IMR-90 (cell line): Measurements from ENCODE around the gene PKM. TPM values are rescaled to one million over a fixed set of nuclear protein-coding genes. Genes with fewer than 3 reads are reported as not detected.

ENCODE experiments used
- ATAC-seq: fragments of 200-7000 bp; cut with Tn5 transposase; 2 replicates; pipeline ENCODE4 v1.9.1; 2020; ENCODE audit warnings: low read depth, mild to moderate bottlenecking, moderate library complexity
- BruUV-seq: library from RNA; stranded (reverse); fragments of 400-500 nt; replicated peaks from 2 replicates; lab custom pipeline; 2021; lab: Mats Ljungman, UMichigan
- CTCF ChIA-PET: fragments of 300-600 bp; formaldehyde crosslinking; extraction: SDS; loops from one replicate; lab custom pipeline; 2021; ENCODE audit warnings: antibody characterized with exemption; lab: Yijun Ruan, JAX
- POLR2A ChIA-PET: fragments of 300-600 bp; sonication (Branson Sonifier 250); formaldehyde crosslinking; loops from one replicate; lab custom pipeline; 2022; ENCODE audit warnings: antibody characterized with exemption; ENCODE audit not compliant: unreplicated experiment; lab: Charles Lee
- DNase-seq: peaks from one replicate; pipeline ENCODE4 v3.0.0; 2013
- H2AFZ ChIP-seq: replicated peaks from 2 replicates; pipeline ENCODE3; 2013; ENCODE audit warnings: low read length, mild to moderate bottlenecking; ENCODE audit not compliant: poor library complexity
- H2AK5ac ChIP-seq: 2 replicates; pipeline ENCODE4 v1.6.1; 2013; ENCODE audit warnings: low read depth, low read length, inconsistent platforms
- H2AK9ac ChIP-seq: replicated peaks from 2 replicates; pipeline ENCODE3; 2013; ENCODE audit warnings: mild to moderate bottlenecking, low read depth, low read length, moderate library complexity; ENCODE audit not compliant: poor library complexity
- H2BK120ac ChIP-seq: 2 replicates; pipeline ENCODE4 v1.6.1; 2013; ENCODE audit warnings: low read depth, low read length, inconsistent platforms
- H2BK15ac ChIP-seq: 3 replicates; pipeline ENCODE4 v1.6.1; 2013; ENCODE audit warnings: low read depth, low read length, inconsistent platforms
- H2BK20ac ChIP-seq: 2 replicates; pipeline ENCODE4 v1.6.1; 2013; ENCODE audit warnings: low read depth, mild to moderate bottlenecking, inconsistent platforms, low read length, moderate library complexity
- H2BK5ac ChIP-seq: 2 replicates; pipeline ENCODE4 v1.6.1; 2013; ENCODE audit warnings: mild to moderate bottlenecking, low read depth, low read length, inconsistent platforms; ENCODE audit not compliant: poor library complexity, severe bottlenecking
- H3K14ac ChIP-seq: replicated peaks from 2 replicates; pipeline ENCODE4 v1.6.1; 2013; ENCODE audit warnings: low read depth, low read length, inconsistent platforms
- H3K18ac ChIP-seq: 2 replicates; pipeline ENCODE4 v1.6.1; 2013; ENCODE audit warnings: low read depth, low read length, control low read depth
- H3K23ac ChIP-seq: 2 replicates; pipeline ENCODE4 v1.6.1; 2013; ENCODE audit warnings: low read depth, low read length, inconsistent platforms
- H3K27ac ChIP-seq: 2 replicates; pipeline ENCODE4 v1.5.1; 2013; ENCODE audit warnings: mild to moderate bottlenecking, control low read depth, low read length; ENCODE audit not compliant: insufficient read depth
- H3K27me3 ChIP-seq: 2 replicates; pipeline ENCODE4 v1.6.1; 2013; ENCODE audit warnings: low read length; ENCODE audit not compliant: control insufficient read depth, insufficient read depth
- H3K36me3 ChIP-seq: 2 replicates; pipeline ENCODE4 v1.6.1; 2013; ENCODE audit warnings: low read length, mixed read lengths; ENCODE audit not compliant: control insufficient read depth, insufficient read depth
- H3K4ac ChIP-seq: 2 replicates; pipeline ENCODE4 v1.6.1; 2013; ENCODE audit warnings: low read depth, low read length, inconsistent platforms
- H3K4me1 ChIP-seq: 2 replicates; pipeline ENCODE4 v1.6.1; 2013; ENCODE audit warnings: low read length, mixed read lengths; ENCODE audit not compliant: control insufficient read depth, insufficient read depth
- H3K4me2 ChIP-seq: 2 replicates; pipeline ENCODE4 v1.6.1; 2013; ENCODE audit warnings: low read depth, mild to moderate bottlenecking, control low read depth, low read length, moderate library complexity
- H3K4me3 ChIP-seq: 2 replicates; pipeline ENCODE4 v1.5.1; 2013; ENCODE audit warnings: low read depth, mild to moderate bottlenecking, control low read depth, low read length, moderate library complexity; ENCODE audit not compliant: insufficient read depth
- H3K56ac ChIP-seq: 2 replicates; pipeline ENCODE4 v1.6.1; 2013; ENCODE audit warnings: low read length, inconsistent platforms; ENCODE audit not compliant: insufficient read depth; ENCODE audit errors: extremely low read depth
- H3K79me1 ChIP-seq, 2 experiments: 2 replicates each; pipeline ENCODE4 v1.6.1; 2013; ENCODE audit warnings: low read length in 2 of 2, inconsistent platforms in 1 of 2, low read depth in 1 of 2
- H3K9ac ChIP-seq: 2 replicates; pipeline ENCODE4 v1.6.1; 2013; ENCODE audit warnings: low read depth, low read length, control low read depth
- H3K9me1 ChIP-seq: 2 replicates; pipeline ENCODE4 v1.6.1; 2013; ENCODE audit warnings: low read length, inconsistent platforms; ENCODE audit not compliant: insufficient read depth
- H3K9me3 ChIP-seq: 2 replicates; pipeline ENCODE4 v1.6.1; 2013; ENCODE audit warnings: low read length; ENCODE audit not compliant: control insufficient read depth, insufficient read depth
- H4K20me1 ChIP-seq: 2 replicates; pipeline ENCODE4 v1.6.1; 2013; ENCODE audit warnings: low read length, inconsistent platforms; ENCODE audit not compliant: insufficient read depth
- H4K5ac ChIP-seq: 2 replicates; pipeline ENCODE4 v1.6.1; 2013; ENCODE audit warnings: mild to moderate bottlenecking, low read depth, low read length, control low read depth
- H4K8ac ChIP-seq, 2 experiments: 2 replicates each; pipeline ENCODE4 v1.6.1; 2013; ENCODE audit warnings: low read depth in 2 of 2, low read length in 2 of 2, control low read depth in 1 of 2, inconsistent platforms in 1 of 2
- H4K91ac ChIP-seq: 2 replicates; pipeline ENCODE4 v1.6.1; 2013; ENCODE audit warnings: low read depth, low read length, inconsistent platforms; ENCODE audit not compliant: insufficient read depth
- MAZ ChIP-seq: IDR thresholded peaks from 2 replicates; pipeline ENCODE4 v1.6.1; 2012; ENCODE audit warnings: low read depth, mild to moderate bottlenecking, low read length, improper control_type of control experiment, moderate library complexity, borderline replicate concordance
- WGBS, 2 experiments: methylation state at CpG; one replicate each; pipeline versions ENCODE4 v1.1.5 to v1.1.7; 2013; ENCODE audit warnings: missing lambda C conversion rate in 2 of 2; ENCODE audit not compliant: insufficient read length in 1 of 2; ENCODE audit errors: extremely low coverage in 2 of 2; 5-methylcytosine and 5-hydroxymethylcytosine counted together
- dilution Hi-C: fragments of 300-500 bp; cut with HindIII; formaldehyde crosslinking; loops from one replicate; pipeline ENCODE4 v1.14.3; 2018; ENCODE audit warnings: low sequenced_read_pairs; ENCODE audit not compliant: unreplicated experiment
- in situ Hi-C: fragments of 300-500 bp; cut with MboI; formaldehyde crosslinking; loops from 3 replicates; pipeline ENCODE4 v1.14.3; 2019; ENCODE audit warnings: low sequenced_read_pairs, inconsistent platforms, mixed read lengths
- intact Hi-C: fragments of 100-400 bp; cut with micrococcal nuclease; formaldehyde crosslinking; loops from 2 replicates; pipeline ENCODE4 v1.10.0; 2022
- polyA plus RNA-seq, 3 experiments: library from polyadenylated mRNA; depleted of rRNA; stranded (reverse); fragments of >200 nt; gene quantifications; 2 replicates each; pipeline ENCODE4 v1.2.3, GENCODE V29; 2012; ENCODE audit warnings: low replicate concordance in 1 of 3
- total RNA-seq: library from RNA; depleted of rRNA; stranded (reverse); fragments of >200 nt; gene quantifications from 2 replicates; pipeline ENCODE4 v1.2.3, GENCODE V29; 2012

The PKM gene
- total and polyA plus RNA-seq, 2 of the 4 experiments (the other 2 are of a cell fraction) = 2,219 to 3,859 TPM

- no peak overlapping the region for H4K91ac ChIP-seq
- DNase-seq (peak; percentile 6), ATAC-seq (peak; percentile 6)
- H3K9me1 ChIP-seq = no peaks in the 10 kb centered on the region
- no peaks in the 10 kb centered on the region for H4K20me1 ChIP-seq
- no peak overlapping the region for H2BK15ac ChIP-seq
- H3K4me1 ChIP-seq = peaks cover 8% of the 10 kb centered on the region; the same call in 1 of the 2 replicates
- no peaks in the 10 kb centered on the region for H3K79me1 ChIP-seq
- ChIA-PET CTCF (interaction anchor here (0.8 kb wide), 2 partner anchors 8 to 402 kb away, joined by 3 to 4 read pairs; no protein-coding TSS in a partner anchor), POLR2A (no interaction called here)
- H3K56ac ChIP-seq = no peak overlapping the region
- dilution Hi-C loops = no loop called here
- BruUV-seq = no TSS peak
- no peaks in the 10 kb centered on the region for H3K36me3 ChIP-seq
- H3K4ac ChIP-seq = no peak overlapping the region
- no peak overlapping the region for H4K8ac ChIP-seq
- no peak overlapping the region; the same call in 1 of the 2 replicates for H3K14ac ChIP-seq
- intact Hi-C loops = loop anchor here (5.0 to 10.0 kb wide), 2 partner anchors 310 to 498 kb away; no protein-coding TSS in a partner anchor
- peak overlapping the region; percentile 53; the same call in 1 of the 2 replicates for H3K23ac ChIP-seq
- no peak overlapping the region for H2BK120ac ChIP-seq
- TF ChIP-seq MAZ = no peak
- peak overlapping the region; percentile 86 for H3K4me2 ChIP-seq
- no peaks in the 10 kb centered on the region for H3K9me3 ChIP-seq
- no peak overlapping the region for H3K9ac ChIP-seq
- peak overlapping the region; percentile 97 for H2AFZ ChIP-seq
- H4K5ac ChIP-seq = no peak overlapping the region
- 0 out of 2 replicates have a peak overlapping the region, but pooled peaks have one; percentile 7 for H2AK5ac ChIP-seq
- WGBS, 2 experiments = 60% methylated on average over 3 of the region's 14 CpGs; no CpG with 5 or more reads in 1 of the 2 experiments
- no peak overlapping the region for H2BK20ac ChIP-seq
- in situ Hi-C loops = loop anchor here (5.0 to 10.0 kb wide), 2 partner anchors 408 to 700 kb away; no protein-coding TSS in a partner anchor
- no peak overlapping the region for H3K18ac ChIP-seq
- H2AK9ac ChIP-seq = peak overlapping the region; percentile 55
- H3K27ac ChIP-seq = no peak overlapping the region
- H3K4me3 ChIP-seq = no peak overlapping the region
- H3K27me3 ChIP-seq = no peaks in the 10 kb centered on the region
- no peak overlapping the region for H2BK5ac ChIP-seq
These were observed 75.9 kb downstream of the PKM start for GRCh38 chr15:72155003-72155621.
